Osteoblast (primary cell): ENCODE measurements around the gene ITSN2. TPM values are rescaled to one million over a fixed set of nuclear protein-coding genes. Genes with fewer than 3 reads are reported as not detected.
A peak's percentile ranks its signal among the peaks of the same experiment; 100 is the strongest.

Experiments
- DNase-seq: peaks from one replicate; pipeline ENCODE4 v3.0.0; 2011; ENCODE audit warnings: low spot score, mixed read lengths; ENCODE audit not compliant: insufficient read length; ENCODE audit errors: missing footprints
- H2AFZ ChIP-seq: 2 replicates; pipeline ENCODE4 v1.6.0; 2011; ENCODE audit warnings: mild to moderate bottlenecking, low read length
- H3K27ac ChIP-seq: 2 replicates; pipeline ENCODE4 v1.5.1; 2011; ENCODE audit warnings: mild to moderate bottlenecking, low read depth, low read length, moderate library complexity
- H3K27me3 ChIP-seq: 2 replicates; pipeline ENCODE4 v1.6.0; 2012; ENCODE audit warnings: mild to moderate bottlenecking, control low read depth, inconsistent platforms, low read length, moderate library complexity; ENCODE audit not compliant: insufficient read depth
- H3K36me3 ChIP-seq: 2 replicates; pipeline ENCODE4 v1.5.1; 2011; ENCODE audit warnings: mild to moderate bottlenecking, low read length, control low read depth, moderate library complexity; ENCODE audit not compliant: insufficient read depth
- H3K4me1 ChIP-seq: 2 replicates; pipeline ENCODE4 v1.5.1; 2011; ENCODE audit warnings: mild to moderate bottlenecking, low read length, control low read depth, moderate library complexity; ENCODE audit not compliant: insufficient read depth
- H3K4me2 ChIP-seq: 2 replicates; pipeline ENCODE4 v1.6.0; 2011; ENCODE audit warnings: mild to moderate bottlenecking, low read length; ENCODE audit not compliant: insufficient read depth
- H3K4me3 ChIP-seq: fragments of 200-600 bp; sonication (generic); 3 replicates; pipeline ENCODE4 v1.5.1; 2012; ENCODE audit warnings: mild to moderate bottlenecking, low read length, inconsistent platforms; ENCODE audit not compliant: insufficient read depth
- H3K79me2 ChIP-seq: 2 replicates; pipeline ENCODE4 v1.6.0; 2012; ENCODE audit warnings: mild to moderate bottlenecking, low read length, control low read depth, inconsistent platforms; ENCODE audit not compliant: insufficient read depth
- H3K9me3 ChIP-seq: 2 replicates; pipeline ENCODE4 v1.5.1; 2011; ENCODE audit warnings: low read depth, low read length, control low read depth
- H4K20me1 ChIP-seq: 2 replicates; pipeline ENCODE4 v1.6.0; 2012; ENCODE audit warnings: mild to moderate bottlenecking, low read length, control low read depth; ENCODE audit not compliant: insufficient read depth
- total RNA-seq: library from RNA; depleted of rRNA; stranded (reverse); fragments of >200 nt; gene quantifications from 2 replicates; pipeline ENCODE4 v1.2.3, GENCODE V29; 2012
- TF ChIP-seq, protein P1 (sequence below): IDR thresholded peaks from 2 replicates; pipeline ENCODE4 v1.5.1; 2011; ENCODE audit warnings: mild to moderate bottlenecking, low read depth, low read length, moderate library complexity; ENCODE audit errors: extremely low read depth

ITSN2 gene
- total RNA-seq, 1 donor, result 33.7 TPM

DNA sequence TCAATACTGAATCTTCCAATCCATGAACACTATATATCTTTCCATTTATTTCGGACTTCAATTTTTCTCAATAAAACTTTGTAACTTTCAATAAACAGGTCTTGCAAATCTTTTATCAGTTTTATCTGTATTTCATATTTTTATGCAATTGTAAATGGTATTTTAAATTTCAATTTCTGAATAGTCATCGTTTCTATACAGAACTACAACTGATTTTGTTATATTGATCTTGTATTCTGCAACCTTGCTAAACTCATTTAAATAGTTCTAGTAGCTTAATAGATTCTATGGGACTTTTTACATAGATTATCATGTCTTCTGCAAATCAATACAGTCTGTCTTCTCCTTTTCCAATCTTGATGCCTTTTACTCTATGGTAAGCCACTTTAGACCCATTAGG, 95.1 kb downstream of the ITSN2 start:
- Histone ChIP-seq H4K20me1 (no peaks in the 10 kb centered on the region), H2AFZ (no peak overlapping the region), H3K79me2 (no peaks in the 10 kb centered on the region), H3K4me1 (peaks cover 22% of the 10 kb centered on the region), H3K27me3 (no peaks in the 10 kb centered on the region), H3K9me3 (no peaks in the 10 kb centered on the region), H3K4me3 (no peak overlapping the region), H3K4me2 (no peak overlapping the region), H3K27ac (no peak overlapping the region), H3K36me3 (peaks cover 6% of the 10 kb centered on the region)
- TF ChIP-seq, protein P1, sequence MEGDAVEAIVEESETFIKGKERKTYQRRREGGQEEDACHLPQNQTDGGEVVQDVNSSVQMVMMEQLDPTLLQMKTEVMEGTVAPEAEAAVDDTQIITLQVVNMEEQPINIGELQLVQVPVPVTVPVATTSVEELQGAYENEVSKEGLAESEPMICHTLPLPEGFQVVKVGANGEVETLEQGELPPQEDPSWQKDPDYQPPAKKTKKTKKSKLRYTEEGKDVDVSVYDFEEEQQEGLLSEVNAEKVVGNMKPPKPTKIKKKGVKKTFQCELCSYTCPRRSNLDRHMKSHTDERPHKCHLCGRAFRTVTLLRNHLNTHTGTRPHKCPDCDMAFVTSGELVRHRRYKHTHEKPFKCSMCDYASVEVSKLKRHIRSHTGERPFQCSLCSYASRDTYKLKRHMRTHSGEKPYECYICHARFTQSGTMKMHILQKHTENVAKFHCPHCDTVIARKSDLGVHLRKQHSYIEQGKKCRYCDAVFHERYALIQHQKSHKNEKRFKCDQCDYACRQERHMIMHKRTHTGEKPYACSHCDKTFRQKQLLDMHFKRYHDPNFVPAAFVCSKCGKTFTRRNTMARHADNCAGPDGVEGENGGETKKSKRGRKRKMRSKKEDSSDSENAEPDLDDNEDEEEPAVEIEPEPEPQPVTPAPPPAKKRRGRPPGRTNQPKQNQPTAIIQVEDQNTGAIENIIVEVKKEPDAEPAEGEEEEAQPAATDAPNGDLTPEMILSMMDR, result no peak
- no peak for DNase-seq

DNA sequence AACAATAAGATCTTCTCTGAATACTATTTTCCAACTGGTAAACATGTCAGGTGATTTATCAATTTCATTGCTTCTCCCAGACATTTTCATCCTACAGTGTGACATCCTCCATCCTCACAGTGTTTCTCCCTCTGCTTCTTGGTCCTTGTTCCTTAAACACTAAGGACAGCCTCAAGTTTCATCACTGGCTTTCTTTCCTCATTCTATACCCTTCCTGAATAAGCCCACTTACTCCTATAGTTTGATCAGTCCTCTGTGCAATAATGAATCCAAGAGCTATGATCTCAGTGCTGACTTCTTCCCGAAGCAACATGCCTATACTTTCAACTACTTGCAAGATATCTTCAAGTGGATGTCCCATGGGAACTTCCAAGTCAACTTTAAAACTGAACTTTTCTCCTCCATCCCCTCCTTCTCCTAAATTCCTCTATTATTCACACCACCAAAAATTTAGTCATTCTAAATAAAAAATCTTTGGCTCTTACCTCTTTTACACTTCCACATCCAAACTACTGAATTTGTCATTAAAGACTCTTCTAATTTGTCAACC, 97.8 kb downstream of the ITSN2 start:
- peak; percentile 66 for DNase-seq
- H3K4me1 ChIP-seq, result peaks cover 14% of the 10 kb centered on the region
- H3K4me3 ChIP-seq, result no peak overlapping the region
- peak overlapping the region; percentile 22 for H3K27ac ChIP-seq
- no peaks in the 10 kb centered on the region for H4K20me1 ChIP-seq
- no peaks in the 10 kb centered on the region for H3K9me3 ChIP-seq
- H3K36me3 ChIP-seq, result peaks cover 9% of the 10 kb centered on the region
- peak overlapping the region; percentile 40 for H3K4me2 ChIP-seq
- H3K79me2 ChIP-seq, result no peaks in the 10 kb centered on the region
- H3K27me3 ChIP-seq, result no peaks in the 10 kb centered on the region
- TF ChIP-seq, protein P1, result no peak
- H2AFZ ChIP-seq, result no peak overlapping the region

GRCh38 chr2:24261441-24261840, 98.9 kb downstream of the ITSN2 start:
- TF ChIP-seq, protein P1, result no peak
- Histone ChIP-seq H3K9me3 (no peaks in the 10 kb centered on the region), H2AFZ (no peak overlapping the region), H3K4me1 (peaks cover 14% of the 10 kb centered on the region), H4K20me1 (no peaks in the 10 kb centered on the region), H3K79me2 (no peaks in the 10 kb centered on the region), H3K27me3 (no peaks in the 10 kb centered on the region), H3K4me2 (no peak overlapping the region), H3K27ac (no peak overlapping the region), H3K36me3 (peaks cover 9% of the 10 kb centered on the region), H3K4me3 (no peak overlapping the region)
- DNase-seq, result no peak

DNA sequence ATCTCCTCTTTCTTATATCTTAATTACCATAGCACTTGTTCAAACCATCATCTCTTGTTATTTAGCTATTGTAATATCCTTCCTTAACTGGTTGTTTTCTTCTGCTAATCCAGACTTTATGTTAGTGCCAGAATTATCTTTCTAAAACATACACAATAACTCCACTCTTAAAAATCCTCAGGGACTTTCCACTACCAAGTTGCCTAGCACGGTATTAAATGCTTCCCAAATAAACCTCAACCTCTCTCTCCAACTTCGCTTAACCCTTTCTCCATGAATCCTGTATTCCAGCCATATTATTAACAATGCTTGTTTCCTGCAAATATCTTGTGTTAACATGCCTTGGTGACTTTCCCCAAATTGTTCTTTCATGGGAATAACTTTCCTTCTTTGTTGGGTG, 101.0 kb downstream of the ITSN2 start:
- H3K79me2 ChIP-seq, result no peaks in the 10 kb centered on the region
- no peak overlapping the region for H3K27ac ChIP-seq
- no peaks in the 10 kb centered on the region for H4K20me1 ChIP-seq
- H2AFZ ChIP-seq, result no peak overlapping the region
- no peak overlapping the region for H3K4me3 ChIP-seq
- H3K4me2 ChIP-seq, result no peak overlapping the region
- peaks cover 5% of the 10 kb centered on the region for H3K36me3 ChIP-seq
- TF ChIP-seq, protein P1, result no peak
- H3K27me3 ChIP-seq, result no peaks in the 10 kb centered on the region
- H3K9me3 ChIP-seq, result no peaks in the 10 kb centered on the region
- peaks cover 14% of the 10 kb centered on the region for H3K4me1 ChIP-seq
- no peak for DNase-seq
